ENCODE results near the gene ATP6V1F.

The ATP6V1F gene

DNA sequence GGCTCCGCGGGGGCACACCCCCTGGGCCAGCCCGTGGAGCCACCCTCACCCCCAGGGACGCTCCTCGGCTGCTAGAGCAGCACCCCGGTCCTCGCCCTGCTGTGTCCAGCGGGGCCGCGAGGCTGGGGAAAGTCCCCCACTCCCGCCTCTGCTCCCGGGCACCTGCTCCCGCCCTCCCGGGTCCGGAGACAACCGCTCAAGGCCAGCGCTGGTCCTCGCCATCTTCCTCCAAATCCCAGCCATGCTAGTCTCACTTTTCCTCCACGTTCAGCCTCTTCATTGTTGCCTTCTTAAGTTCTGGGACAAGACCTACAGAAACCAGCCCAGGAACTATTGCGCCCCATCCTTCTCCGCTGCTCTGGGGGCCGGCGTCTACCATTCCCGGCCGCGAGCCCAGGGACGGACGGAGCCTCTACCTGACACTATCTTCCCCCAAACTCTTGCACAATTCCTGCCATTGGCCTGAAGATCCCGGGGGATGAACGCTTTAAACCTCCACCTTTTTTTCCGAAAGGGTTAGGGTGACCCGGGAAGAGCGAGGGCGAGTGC lies 52.7 kb downstream of the ATP6V1F start:
- H3K9me3 ChIP-seq: no peaks in the 10 kb centered on the region
- no peak overlapping the region for H3K4me3 ChIP-seq (ENCODE audit: low read depth, low read length)
- peaks cover 4% of the 10 kb centered on the region for H3K4me1 ChIP-seq
- no peaks in the 10 kb centered on the region for H3K27me3 ChIP-seq
- TF ChIP-seq, protein P1, sequence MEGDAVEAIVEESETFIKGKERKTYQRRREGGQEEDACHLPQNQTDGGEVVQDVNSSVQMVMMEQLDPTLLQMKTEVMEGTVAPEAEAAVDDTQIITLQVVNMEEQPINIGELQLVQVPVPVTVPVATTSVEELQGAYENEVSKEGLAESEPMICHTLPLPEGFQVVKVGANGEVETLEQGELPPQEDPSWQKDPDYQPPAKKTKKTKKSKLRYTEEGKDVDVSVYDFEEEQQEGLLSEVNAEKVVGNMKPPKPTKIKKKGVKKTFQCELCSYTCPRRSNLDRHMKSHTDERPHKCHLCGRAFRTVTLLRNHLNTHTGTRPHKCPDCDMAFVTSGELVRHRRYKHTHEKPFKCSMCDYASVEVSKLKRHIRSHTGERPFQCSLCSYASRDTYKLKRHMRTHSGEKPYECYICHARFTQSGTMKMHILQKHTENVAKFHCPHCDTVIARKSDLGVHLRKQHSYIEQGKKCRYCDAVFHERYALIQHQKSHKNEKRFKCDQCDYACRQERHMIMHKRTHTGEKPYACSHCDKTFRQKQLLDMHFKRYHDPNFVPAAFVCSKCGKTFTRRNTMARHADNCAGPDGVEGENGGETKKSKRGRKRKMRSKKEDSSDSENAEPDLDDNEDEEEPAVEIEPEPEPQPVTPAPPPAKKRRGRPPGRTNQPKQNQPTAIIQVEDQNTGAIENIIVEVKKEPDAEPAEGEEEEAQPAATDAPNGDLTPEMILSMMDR (IDR thresholded peaks at IDR 0.05; ENCODE audit: low read depth, low read length): no peak
- H3K36me3 ChIP-seq: no peaks in the 10 kb centered on the region
- no peak for DNase-seq
